T-helper 17 cell (primary cell): ENCODE data around the gene OR8G5. TPM values are rescaled to one million over a fixed set of nuclear protein-coding genes. Genes with fewer than 3 reads are reported as not detected.

Experiments
- ATAC-seq: fragments of 150-1000 bp; cut with Tn5 transposase; 2 replicates; pipeline ENCODE4 v1.10.0; 2021; ENCODE audit warnings: mild to moderate bottlenecking, moderate library complexity
- DNase-seq, 3 donors: peaks; one replicate each; pipeline versions ENCODE4 v3.0.0 to v3.0.0-alpha.2; 2020 to 2021
- H3K9me3 ChIP-seq: one replicate; pipeline ENCODE4 v1.7.0; 2013; ENCODE audit warnings: low read length, mild to moderate bottlenecking; ENCODE audit not compliant: control insufficient read depth, poor library complexity, severe bottlenecking
- H3K27ac Mint-ChIP-seq: one replicate; pipeline ENCODE4 v1.8.0; 2022; ENCODE audit warnings: mild to moderate bottlenecking, moderate library complexity, mixed read lengths
- H3K27me3 Mint-ChIP-seq: one replicate; pipeline ENCODE4 v1.8.0; 2022; ENCODE audit warnings: mixed read lengths
- H3K36me3 Mint-ChIP-seq: one replicate; pipeline ENCODE4 v1.8.0; 2022; ENCODE audit warnings: low read depth, mixed read lengths
- H3K4me1 Mint-ChIP-seq: one replicate; pipeline ENCODE4 v1.8.0; 2022; ENCODE audit warnings: mild to moderate bottlenecking, mixed read lengths
- H3K4me3 Mint-ChIP-seq: one replicate; pipeline ENCODE4 v1.8.0; 2022; ENCODE audit warnings: mild to moderate bottlenecking, moderate library complexity, mixed read lengths
- total RNA-seq, 4 donors: library from RNA in 2 of 4; stranded (reverse) in 2 of 4; gene quantifications; one replicate each; pipeline ENCODE4 v1.2.3 and lab custom pipeline; 2022 to 2026

The OR8G5 gene
- total RNA-seq, 2 donors from 2014 or later = not detected

GRCh38 chr11:124302347-124303125 is 46.4 kb downstream of the OR8G5 start:
- DNase-seq (no peak), ATAC-seq (no peak)
- no peaks in the 10 kb centered on the region for H3K9me3 ChIP-seq
- H3K27ac Mint-ChIP-seq = no peak overlapping the region
- H3K36me3 Mint-ChIP-seq = no peaks in the 10 kb centered on the region
- no peaks in the 10 kb centered on the region for H3K4me1 Mint-ChIP-seq
- no peak overlapping the region for H3K4me3 Mint-ChIP-seq
- peaks cover 10% of the 10 kb centered on the region for H3K27me3 Mint-ChIP-seq

DNA sequence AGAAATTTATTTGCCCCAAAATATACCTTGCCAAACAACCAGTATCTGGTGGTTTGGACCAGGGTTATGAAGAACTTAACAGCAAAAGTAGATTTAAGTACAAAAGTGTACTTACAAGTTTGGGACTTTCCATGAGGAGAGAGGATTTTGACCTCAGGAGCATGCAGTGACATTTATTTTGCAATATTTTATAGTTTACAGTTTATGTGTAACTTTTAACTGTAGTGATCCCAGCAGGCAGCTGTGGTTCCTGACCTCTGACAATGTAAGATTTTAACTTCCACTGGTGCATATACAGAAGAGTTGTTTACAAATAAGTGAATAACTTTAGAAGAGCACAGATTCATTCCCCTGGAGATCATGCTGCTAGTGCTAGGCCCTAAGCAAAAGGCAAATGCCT is 50.9 kb downstream of the OR8G5 start:
- Mint-ChIP-seq H3K36me3 (no peaks in the 10 kb centered on the region), H3K4me1 (no peaks in the 10 kb centered on the region), H3K27ac (no peak overlapping the region), H3K27me3 (peaks cover 18% of the 10 kb centered on the region), H3K4me3 (no peak overlapping the region)
- ATAC-seq = no peak
- no peaks in the 10 kb centered on the region for H3K9me3 ChIP-seq
- no peak for DNase-seq

- Mint-ChIP-seq H3K27ac (no peak overlapping the region), H3K4me3 (no peak overlapping the region)
Observed at GRCh38 chr11:124310721-124311120, 54.5 kb downstream of the OR8G5 start.

DNA sequence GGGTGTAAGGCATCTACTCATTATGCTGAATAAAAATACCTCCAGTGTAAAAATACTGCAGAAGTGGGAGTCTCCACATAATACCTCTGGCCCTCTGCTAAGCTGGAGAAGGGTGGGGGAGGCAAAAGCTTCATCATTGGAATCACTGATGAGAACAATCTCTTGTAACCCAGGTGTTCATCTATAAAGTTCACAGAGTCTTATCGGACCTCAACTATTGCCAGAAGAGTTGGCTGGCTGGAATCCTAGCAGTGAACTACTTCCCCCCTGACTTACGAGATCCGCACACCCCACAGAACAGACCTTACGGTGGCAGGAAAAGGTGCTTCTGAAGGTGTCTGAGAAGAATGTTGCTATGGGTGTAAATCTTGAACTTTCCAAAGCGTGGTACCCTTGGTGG is 55.1 kb downstream of the OR8G5 start:
- DNase-seq (no peak), ATAC-seq (no peak)
- Mint-ChIP-seq H3K4me3 (no peak overlapping the region), H3K27me3 (peaks cover 18% of the 10 kb centered on the region), H3K27ac (no peak overlapping the region), H3K36me3 (no peaks in the 10 kb centered on the region), H3K4me1 (no peaks in the 10 kb centered on the region)
- H3K9me3 ChIP-seq = no peaks in the 10 kb centered on the region

More at GRCh38 chr11:124310721-124311120, 54.5 kb downstream of the OR8G5 start:
- DNase-seq (no peak), ATAC-seq (no peak)
- Mint-ChIP-seq H3K27me3 (peaks cover 18% of the 10 kb centered on the region), H3K36me3 (no peaks in the 10 kb centered on the region), H3K4me1 (no peaks in the 10 kb centered on the region)
- no peaks in the 10 kb centered on the region for H3K9me3 ChIP-seq

- DNase-seq (no peak), ATAC-seq (no peak)
- H3K9me3 ChIP-seq = no peaks in the 10 kb centered on the region
- Mint-ChIP-seq H3K27me3 (peaks cover 15% of the 10 kb centered on the region), H3K36me3 (no peaks in the 10 kb centered on the region), H3K4me1 (no peaks in the 10 kb centered on the region), H3K4me3 (no peak overlapping the region), H3K27ac (no peak overlapping the region)
Observed at GRCh38 chr11:124311670-124312069, 55.5 kb downstream of the OR8G5 start.

DNA sequence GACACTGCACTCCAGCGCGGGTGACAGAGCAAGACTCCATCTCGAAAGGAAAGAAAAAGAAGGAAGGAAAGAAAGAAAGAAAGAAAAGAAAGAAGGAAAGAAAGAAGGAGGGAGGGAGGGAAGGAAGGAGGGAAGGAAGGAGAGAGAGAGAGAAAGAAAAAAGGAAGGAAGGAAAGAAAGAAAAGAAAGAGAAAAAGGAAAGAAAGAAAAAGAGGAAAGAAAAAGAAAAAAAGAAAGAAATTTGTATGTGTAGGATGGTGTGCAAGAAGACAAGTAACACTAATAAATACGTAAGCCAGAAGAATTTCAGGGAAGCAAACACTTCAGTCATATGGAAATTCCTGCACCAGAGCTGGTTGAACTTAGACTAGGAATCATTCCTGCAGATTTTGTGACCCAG is 57.0 kb downstream of the OR8G5 start:
- ATAC-seq (no peak), DNase-seq (no peak)
- Mint-ChIP-seq H3K27me3 (peaks cover 6% of the 10 kb centered on the region), H3K36me3 (peaks cover 2% of the 10 kb centered on the region), H3K27ac (no peak overlapping the region), H3K4me3 (no peak overlapping the region), H3K4me1 (no peaks in the 10 kb centered on the region)
- no peaks in the 10 kb centered on the region for H3K9me3 ChIP-seq

DNA sequence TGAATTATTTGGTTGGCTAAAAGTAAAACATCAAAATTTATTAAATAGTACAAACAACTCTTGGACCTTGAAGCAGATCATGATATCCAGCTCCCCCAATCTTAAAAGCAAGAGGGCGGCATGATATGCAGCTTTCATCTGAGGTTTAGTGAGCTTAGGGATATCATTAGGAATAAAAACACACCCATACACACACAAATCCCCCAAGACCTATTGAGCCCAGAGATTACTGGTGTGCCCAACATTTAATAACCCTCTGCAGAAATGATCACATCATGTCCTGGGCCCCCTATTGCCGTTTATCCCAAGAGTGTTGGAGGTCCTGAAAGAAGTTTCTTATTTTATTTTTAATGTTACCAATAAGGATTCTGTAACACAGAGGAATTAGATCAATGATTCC is 57.7 kb downstream of the OR8G5 start, which contains the start of gene OR8D1:
OR8D1 (minus strand) TSS at position 101 of the 400 bp plus-strand sequence. CDS start 3,183 bp downstream, outside the sequence.
- no peaks in the 10 kb centered on the region for H3K9me3 ChIP-seq
- Mint-ChIP-seq H3K27me3 (no peaks in the 10 kb centered on the region), H3K36me3 (peaks cover 2% of the 10 kb centered on the region), H3K4me3 (no peak within 1 kb of the TSS), H3K4me1 (no peaks in the 10 kb centered on the region), H3K27ac (no peak within 1 kb of the TSS)
- ATAC-seq (no peak), DNase-seq (no peak)

DNA sequence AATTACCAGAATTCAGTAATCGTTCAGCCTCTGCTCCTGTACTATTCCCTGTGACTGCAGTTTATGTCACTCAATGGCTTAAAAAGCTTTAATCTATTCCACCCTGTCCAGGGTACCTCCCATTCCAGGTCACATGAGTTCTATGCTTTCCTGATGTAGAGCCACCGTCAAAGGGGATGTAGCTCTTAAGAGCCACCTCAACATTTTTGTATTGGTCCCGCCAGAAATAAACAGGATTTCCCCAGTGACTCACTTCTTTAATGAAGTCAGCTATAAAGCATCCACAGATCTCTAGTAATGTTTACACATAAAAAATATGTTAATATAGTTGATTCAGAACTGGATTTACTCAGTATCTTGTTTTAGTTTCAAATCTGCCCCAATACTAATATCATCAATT is 58.9 kb downstream of the OR8G5 start:
- H3K27ac Mint-ChIP-seq = no peak overlapping the region
- no peaks in the 10 kb centered on the region for H3K9me3 ChIP-seq
- H3K4me1 Mint-ChIP-seq = no peaks in the 10 kb centered on the region
- peaks cover 2% of the 10 kb centered on the region for H3K36me3 Mint-ChIP-seq
- DNase-seq (no peak), ATAC-seq (no peak)
- H3K4me3 Mint-ChIP-seq = no peak overlapping the region
- peaks cover 6% of the 10 kb centered on the region for H3K27me3 Mint-ChIP-seq

Other genes starting within 250 kb of the OR8G5 start
- not detected for gene OR10G4, start 243.4 kb upstream of the OR8G5 start, total RNA-seq
- gene OR10G9, start 233.4 kb upstream of the OR8G5 start, total RNA-seq = not detected
- not detected for gene OR10G8, start 229.6 kb upstream of the OR8G5 start, total RNA-seq
- not detected for gene OR10G7, start 215.1 kb upstream of the OR8G5 start, total RNA-seq
- gene VWA5A, start 140.9 kb upstream of the OR8G5 start, total RNA-seq = 1 to 10 TPM; 4.7 to 5.4 TPM
- not detected for gene OR10D3, start 73.0 kb upstream of the OR8G5 start, total RNA-seq
- gene OR8G1, start 15.3 kb upstream of the OR8G5 start, total RNA-seq = not detected
- not detected for gene OR8D1, start 57.6 kb downstream of the OR8G5 start, total RNA-seq
- not detected for gene OR8D2, start 63.8 kb downstream of the OR8G5 start, total RNA-seq
- not detected for gene OR8B2, start 128.1 kb downstream of the OR8G5 start, total RNA-seq
- gene OR8B3, start 142.6 kb downstream of the OR8G5 start, total RNA-seq = not detected
- not detected for gene OR8B4, start 168.5 kb downstream of the OR8G5 start, total RNA-seq
- not detected for gene OR8B8, start 189.3 kb downstream of the OR8G5 start, total RNA-seq